ENCODE results near the gene UPK2.
A peak's percentile ranks its signal among the peaks of the same experiment; 100 is the strongest.

The UPK2 gene

DNA sequence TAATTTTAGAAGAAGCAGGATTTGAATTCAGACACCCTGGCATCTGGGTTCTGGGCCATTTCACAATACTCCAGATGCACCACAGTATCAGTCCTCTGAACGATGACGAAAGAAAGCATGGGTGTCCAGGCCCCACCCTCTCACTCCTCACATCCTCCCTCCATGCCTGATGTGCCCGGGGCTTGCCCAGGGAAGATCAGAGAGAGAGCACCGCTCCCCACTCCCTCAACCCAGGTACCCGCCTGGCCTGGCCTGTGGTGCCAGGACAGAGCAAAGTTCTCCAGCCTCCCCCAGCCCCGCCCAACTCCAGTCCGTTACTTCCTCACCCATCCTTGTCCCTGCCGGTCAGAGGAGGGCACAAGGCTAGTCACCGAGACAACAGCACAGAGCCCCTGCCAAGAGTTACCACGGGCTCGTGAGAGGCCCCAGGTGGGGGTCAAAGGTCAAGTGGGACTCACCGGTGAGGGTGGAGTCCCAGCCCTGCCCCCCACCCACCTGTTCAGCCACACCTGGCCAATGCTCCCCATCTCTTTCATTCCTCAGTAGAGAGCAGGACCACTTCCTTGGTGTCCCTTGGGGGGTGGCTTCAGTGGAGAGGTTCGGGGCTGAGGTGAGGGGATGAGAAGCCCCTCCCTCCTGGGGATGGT lies 38.5 kb upstream of the UPK2 start:
- DNase-seq (ENCODE audit: low spot score) (peak; percentile 60), FAIRE-seq (peak; percentile 18)

DNA sequence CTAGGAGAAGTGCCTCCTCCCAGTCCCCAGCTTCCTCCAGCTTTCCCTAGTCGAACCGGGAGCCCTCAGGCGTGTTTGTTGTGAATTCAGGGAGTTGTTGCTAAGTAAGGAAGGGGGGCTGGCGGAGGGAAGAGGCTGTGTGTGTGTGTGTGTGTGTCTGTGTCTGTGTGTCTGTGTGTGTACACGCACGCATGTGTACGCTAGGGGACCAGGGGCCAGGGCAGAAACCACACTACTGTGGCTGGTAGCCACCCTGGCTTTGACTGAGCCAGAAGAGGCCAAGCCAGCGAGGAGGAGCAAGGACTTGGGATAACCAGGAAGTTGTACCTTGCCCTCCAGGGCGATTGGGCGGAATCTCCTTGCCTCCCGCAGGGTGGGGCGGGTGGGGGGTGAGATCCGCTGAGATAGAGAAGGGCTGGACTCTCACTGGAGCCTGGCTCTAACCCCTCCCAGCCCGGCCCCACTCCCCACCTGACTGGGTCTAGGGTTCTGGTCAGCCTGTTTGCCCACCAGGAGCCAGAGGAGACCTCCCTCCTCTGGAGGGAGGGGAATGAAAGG lies 37.9 kb upstream of the UPK2 start:
- peak; percentile 14 for FAIRE-seq
- peak; percentile 88 for DNase-seq (ENCODE audit: low spot score)

DNA sequence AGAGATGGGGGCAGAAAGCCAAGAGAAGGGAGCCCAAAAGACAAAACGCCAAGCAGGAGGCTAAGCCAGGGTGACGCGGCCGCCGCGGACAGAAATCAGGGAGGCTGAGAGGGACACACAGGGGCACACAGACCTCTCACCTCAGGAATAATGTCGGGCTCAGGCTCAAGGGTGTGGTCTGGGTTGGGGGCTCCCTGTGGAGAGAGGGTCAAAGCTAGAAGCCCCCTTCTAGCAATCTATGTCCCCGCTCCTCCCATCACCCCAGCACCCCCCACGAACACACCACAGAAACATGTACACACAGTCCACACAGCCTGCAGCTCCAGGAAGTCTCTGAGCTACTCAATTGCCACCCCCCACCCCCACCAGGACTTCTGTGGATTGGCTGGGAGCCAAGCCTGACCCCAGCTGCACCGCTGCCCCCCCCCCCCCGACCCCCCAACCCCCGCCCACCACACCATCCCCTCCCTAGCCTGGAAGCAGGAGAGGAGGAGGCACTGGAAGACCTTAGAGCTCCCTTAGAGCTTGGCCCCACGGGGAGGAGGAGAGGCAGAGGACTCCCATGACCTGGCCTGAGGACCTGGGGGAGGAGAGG lies 37.3 kb upstream of the UPK2 start:
- FAIRE-seq (no peak), DNase-seq (ENCODE audit: low spot score) (peak; percentile 69)

DNA sequence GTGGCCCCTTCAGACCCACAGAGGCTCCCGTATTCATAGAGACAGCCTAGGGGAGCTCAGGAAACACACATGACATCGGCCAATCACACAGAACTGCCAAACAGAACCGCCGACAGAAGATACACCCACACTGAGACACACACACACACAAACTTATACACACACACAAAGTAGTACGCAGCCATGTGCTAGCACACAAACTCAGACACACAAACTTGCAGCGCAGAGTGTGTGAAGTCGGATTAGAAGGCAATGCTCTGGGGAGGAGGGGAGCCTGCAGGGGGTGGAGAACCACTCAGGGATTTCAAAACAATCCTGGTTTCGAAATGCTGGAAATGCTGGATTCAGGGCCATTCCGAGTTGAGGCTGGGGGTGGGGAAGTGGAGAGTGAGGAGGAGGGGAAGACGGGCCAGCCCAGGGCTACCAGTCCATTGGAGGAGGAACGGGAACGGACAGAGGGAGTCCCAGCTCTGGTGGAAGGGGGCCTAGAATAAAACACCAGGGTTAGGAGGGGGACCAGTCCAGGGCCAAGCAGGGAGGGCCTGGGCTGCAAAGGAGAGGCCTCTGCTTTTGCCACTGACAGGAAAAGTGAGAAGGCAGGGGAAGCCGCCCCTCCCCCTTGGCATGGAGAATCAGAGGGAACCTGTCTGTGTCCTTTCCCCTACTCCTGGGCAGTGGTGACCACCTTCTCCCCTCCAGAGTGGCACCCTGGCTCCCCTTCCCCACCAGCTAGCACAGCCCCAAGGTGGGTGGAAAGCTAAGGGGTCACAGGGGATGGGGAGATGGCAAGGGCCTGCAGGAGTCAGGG lies 34.8 kb upstream of the UPK2 start:
- no peak for FAIRE-seq
- DNase-seq (ENCODE audit: low spot score): peak; percentile 44

DNA sequence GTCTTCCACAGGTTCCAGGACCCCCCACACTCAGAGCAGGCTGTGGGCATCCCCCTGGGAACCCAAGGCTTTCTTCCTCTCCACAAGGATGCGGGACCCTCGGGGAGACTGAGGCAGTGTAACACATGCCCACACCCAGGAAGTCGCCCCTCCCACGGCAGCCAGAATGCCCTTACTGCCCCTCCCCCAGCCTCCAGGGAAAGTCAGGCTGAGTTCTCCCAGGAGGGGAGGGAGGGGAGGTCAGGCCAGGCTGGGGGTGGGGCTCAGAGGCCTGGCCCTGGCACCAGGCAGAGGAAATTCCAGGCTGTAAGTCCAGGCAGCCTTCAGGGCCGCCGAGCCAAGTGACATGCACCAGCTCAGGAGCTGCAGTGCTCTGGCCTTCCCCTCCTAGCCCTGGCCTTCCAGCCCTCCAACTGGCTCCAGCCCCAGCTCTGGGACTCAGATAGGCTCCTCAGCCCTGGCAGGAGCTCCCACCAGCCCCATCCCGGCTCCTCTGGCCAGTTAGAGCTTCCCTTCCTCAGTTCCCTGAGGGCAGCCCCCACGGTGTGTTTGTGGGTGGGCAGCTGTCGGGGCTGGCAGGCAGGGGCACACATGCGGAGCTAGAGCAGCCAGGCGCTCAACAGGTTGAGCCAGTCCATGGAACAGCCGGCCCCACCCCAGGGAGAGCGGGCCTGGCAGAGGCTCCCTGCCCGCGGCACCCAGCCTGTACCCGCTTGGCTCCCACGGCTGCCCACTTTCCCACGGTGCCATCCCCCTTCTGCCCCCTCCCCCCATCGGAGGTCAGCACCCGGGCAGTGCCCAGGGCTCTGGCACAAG lies 34.0 kb upstream of the UPK2 start:
- DNase-seq (ENCODE audit: low spot score): peak; percentile 84
- FAIRE-seq: no peak

DNA sequence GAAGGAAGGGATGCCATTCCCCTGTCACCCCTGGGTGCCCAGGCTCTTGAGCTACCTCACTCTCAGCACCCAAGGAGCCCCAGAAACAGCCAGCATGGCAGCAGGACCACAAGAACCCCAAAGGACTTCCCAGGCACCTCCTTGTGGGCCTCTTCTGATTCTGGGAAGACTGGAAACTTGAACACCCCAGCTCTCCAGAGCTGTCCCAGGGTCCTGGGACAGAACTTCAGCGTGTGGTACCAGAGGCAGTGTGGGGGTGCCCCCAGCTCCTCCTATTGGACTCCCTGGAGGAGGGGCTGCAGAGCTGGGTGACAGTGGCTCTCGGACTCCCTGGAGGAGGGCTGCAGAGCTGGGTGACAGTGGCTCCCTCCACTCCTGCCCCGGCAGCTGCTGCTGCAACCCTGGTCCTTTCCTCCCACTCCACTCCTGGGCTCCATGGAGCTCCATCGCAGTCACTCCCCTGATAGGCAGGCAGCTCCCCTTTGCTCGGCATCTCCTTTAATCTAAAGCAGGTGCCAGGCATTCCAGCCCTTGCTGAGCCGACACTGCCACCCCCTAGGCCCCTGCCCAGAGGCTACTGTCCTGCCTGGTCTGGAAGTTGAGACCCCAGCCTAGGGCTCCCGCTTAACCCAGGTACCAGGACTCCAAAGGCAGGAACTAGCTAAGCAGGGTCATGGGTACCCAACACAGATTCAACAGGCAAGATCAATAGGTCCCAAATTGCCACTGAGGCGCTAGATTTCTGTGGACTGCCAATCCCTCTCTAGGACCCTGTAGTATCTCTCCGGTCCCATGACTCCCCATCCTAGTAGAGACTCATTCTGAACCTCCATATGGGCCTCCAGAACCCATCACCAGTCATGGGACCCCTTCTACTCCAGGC lies 33.1 kb upstream of the UPK2 start:
- no peak for FAIRE-seq
- DNase-seq (ENCODE audit: low spot score): no peak

DNA sequence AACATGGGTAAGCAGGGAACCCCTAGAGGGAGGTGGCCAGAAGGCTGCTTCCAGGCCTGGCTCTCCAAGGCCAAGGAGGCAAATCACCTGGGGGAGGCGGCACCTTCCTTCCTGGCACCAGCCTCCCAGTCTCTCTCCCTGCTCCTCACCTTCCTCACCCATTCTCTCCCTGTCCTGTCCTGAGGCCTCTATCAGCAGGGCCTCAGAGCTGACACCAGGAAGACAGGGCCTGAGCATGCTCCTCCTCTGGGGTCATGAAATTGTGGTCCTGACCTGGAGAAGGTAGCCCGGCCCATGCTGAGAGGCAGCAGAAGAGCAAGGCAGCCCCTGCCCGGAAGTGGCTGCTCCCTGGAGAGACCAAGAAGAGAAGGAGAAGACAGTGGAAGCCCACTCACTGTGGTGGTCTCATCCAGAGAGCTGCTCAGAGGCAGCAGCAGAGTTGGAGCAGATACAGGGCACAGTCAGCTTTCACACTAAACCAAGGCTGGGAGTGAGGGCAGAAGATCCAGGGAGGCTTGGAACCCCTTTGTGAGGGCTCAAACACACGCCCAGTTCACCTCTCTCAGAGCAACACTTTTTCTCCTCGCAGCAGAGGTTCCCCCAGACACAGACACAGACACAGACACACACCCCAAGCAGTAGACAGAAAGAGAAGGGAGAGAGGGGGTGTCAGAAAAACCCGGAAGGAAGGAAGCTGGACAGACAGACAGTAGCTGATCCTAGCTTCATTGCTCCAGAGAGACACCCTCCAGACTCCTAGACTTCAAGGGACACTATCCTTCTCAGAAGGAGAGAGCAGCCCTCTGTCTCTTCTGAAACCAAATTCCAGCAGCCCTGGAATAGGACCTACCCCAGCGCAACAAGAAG lies 32.1 kb upstream of the UPK2 start:
- DNase-seq (ENCODE audit: low spot score) (no peak), FAIRE-seq (no peak)

DNA sequence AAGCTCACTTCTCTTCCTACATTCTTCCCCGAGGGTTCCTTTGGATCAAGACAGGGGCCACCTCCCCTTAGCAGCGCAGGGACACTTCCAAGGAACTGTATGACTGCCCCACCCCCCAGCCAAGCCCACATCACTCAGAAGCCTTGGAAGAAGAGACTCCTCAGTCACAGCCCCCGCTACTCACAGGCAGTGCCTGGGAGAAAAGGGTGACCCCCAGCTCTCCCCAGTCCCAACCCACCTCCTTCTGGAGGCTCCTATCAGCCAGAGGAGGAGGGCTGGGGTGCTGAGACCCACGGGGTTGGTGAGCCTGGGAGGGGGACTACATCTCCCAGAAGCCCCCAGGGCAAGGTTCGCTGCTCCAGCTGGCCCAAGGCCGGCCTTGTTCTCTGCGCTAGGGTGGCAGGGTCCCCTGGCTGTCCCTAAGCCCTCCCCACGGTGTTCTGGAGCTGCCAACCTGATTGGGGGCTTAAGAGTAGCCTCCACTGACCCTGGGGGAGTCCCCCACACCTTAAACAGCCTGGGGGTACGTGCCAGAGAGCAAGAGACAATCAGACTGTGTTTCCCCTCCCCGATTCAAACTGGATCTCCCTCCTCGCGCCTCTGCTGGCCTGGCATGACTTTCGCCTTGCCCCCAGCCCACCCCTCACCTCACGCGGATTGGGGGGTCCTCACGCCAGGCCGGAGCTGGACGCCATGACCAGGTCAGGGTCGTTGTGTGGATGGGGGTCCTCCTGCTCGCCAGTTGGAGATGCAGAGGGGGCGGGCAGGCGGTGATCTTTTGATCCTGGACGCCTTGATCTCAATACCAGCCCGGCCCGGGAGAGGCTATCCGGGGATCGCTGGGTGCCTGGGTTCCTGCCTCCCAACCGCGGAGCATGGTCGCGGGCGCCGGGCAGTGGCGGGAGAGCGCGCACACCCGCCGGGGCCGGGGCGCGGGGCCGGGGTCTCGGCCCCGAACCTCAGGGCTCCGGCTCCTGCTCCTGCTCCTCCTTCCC lies 31.2 kb upstream of the UPK2 start:
- FAIRE-seq: no peak
- DNase-seq (ENCODE audit: low spot score): no peak

DNA sequence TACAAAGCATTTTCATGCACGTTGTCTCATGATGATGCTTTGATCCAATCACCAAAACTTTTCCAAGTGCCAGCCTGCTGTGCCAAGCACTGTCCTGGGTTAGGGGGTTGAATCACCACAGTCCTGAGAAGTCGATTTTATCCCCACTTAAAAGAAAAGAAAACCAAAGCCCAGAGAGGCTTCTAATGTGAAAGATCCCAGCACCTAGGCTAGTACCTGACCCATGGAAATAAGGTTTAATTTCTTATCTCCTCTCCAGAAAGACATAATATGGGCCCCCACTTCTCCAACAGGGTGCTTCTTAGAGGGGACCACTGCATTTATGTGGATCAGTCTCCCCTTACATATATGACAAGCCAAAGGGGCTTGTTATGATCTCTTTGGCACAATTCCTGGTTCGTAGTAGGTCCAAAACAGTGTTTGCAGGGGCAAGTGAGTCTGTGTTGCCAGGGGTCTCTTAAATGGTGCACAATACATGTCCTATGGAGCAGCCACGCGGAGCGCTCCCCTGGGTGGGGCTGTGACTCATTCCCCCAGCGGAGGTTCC lies 28.5 kb upstream of the UPK2 start:
- no peak for FAIRE-seq
- DNase-seq (ENCODE audit: low spot score): no peak

DNA sequence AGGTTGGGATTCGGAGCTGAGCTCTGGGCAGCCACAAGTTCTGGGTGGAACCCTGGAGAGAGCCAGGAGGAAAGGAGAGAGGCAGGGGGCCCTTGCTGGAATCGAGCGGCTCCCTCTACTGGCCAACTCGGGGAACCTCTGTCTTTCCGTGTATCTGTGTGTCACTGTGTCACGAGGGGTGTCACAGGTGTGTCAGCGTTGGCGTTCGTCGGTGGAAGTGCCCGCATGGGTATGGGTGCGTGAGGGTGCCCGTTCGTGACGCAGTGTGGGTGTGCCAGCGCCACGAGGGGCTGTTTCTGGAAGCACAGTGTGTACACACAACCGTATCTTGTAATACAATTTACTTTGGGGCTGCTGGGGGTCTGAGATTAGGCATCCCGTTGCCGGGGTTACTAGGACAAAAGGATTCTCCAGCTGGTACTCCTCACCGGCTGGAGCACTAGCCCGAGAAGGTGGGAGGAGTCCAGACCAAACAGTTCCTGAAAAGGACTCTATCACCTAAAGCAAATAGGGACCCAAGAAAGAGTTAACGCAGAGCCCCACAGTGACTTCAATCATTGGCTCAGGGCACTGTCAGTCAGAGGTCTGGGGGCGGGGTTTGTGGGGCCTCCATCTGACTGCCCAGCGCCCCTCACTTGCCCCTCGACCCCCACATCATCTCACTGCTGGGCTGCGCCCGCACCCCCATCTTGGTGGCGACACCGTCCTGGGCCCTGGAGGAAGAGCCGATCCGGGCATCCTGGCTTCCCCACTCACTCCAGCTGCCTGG lies 27.8 kb upstream of the UPK2 start:
- FAIRE-seq (peak; percentile 75), DNase-seq (ENCODE audit: low spot score) (peak; percentile 87)

DNA sequence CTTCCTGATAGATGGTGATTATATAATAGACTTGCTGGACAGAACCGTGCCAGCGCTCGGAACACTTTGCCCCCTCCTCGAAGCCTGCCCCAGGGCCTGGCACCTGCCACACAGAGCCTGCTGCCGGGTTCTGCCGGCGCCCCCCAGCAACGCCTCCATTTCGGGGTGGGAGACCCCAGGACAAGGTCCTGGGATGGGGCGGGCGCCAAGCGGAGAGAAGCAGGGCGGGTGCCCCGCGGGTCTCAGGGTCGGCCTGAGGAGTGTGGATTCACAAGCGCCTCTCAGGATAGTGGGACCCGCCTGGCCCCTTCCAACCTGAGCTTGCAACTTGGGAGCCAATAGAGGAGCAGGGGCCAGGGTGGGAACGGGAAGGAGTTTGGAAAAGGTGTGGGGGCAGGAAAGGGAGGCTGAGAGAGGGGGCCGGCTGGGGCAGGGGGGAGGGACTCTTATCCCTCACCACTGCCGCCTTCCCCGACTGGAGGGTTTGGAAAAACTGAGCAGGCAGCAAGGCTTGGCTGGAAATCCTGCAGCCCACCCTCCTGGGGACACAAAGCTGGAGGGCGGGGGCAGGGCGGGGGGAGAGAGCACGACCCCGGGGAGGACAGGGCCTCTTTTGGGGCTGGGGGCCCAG lies 27.1 kb upstream of the UPK2 start:
- DNase-seq (ENCODE audit: low spot score) (no peak), FAIRE-seq (no peak)

DNA sequence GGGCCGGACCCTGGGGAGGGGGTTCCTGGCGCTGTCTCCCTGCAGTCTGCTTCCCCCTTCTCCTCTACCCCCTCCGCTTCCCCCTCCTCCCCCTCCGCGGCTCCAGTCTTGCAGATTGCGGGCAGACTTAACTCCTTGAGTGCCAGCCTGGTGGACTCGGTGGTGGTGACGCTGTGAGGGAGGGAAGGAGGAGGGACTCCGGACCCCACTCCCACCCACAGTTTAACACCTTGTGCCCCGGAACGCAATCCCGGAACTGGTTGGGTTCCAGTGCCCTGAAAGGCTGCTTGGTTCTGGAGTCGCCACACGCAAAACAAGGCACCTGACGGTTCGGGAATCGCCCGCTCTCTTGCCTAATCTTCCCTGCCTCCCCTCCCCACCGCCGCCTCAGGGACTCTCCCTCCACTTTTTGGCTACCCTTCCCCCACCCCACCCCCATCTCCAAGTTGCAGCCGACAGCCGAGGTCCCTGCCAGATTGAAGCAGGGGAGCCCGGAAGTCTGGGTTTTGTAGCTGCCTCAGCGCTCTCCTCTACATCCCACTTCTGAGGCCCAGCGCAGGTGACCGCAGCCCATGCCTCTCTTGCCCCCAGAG lies 26.5 kb upstream of the UPK2 start:
- DNase-seq (ENCODE audit: low spot score): peak; percentile 54
- no peak for FAIRE-seq

DNA sequence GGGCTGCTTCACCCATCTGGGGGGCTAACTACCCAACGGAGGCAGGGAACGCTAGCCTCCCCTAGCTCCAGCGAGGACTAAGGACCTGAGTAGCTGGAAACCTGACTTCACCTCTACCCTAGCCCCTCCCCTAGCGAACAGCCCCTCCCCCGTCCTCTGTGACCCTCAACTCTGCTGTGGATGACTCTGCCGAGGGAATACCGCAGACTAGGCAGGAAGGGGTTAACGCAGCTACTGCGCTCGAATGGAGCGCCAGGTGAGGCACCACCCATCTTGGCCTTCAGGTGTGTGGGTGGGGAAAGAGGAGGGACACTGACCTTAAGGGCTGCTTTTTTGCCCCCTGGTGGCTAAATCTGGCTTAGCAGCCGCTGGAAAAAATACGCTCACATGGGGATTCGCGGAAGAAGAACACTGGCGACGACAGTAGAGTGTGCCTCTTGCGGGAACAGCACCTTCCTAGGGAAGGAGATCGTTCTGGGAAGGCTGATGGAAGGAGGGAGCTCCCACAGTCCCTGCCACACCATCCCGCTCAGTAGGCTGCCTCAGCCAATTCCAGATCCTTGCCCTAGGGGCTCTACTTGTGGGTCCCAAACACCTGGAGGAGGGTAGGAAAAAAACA lies 25.9 kb upstream of the UPK2 start:
- FAIRE-seq: peak; percentile 41
- peak; percentile 55 for DNase-seq (ENCODE audit: low spot score)

DNA sequence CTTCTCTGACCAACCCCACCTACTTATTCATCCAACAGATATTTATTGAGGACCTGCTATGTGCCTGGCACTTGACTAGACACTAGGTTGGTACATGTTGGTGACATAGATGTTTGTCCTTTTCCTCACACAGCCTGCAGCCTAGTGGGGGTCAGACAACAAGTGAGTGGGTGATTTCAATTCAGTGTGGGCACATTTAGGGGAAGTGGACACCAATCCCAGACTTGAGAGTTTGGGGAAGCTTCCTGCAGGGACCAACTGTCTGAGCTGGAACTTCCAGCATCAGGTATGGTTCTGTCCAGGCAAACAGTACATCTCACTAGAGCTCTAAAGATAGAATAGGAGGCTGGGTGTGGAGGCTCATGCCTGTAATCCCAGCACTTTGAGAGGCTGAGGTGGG lies 24.5 kb upstream of the UPK2 start:
- DNase-seq (ENCODE audit: low spot score): no peak
- no peak for FAIRE-seq

DNA sequence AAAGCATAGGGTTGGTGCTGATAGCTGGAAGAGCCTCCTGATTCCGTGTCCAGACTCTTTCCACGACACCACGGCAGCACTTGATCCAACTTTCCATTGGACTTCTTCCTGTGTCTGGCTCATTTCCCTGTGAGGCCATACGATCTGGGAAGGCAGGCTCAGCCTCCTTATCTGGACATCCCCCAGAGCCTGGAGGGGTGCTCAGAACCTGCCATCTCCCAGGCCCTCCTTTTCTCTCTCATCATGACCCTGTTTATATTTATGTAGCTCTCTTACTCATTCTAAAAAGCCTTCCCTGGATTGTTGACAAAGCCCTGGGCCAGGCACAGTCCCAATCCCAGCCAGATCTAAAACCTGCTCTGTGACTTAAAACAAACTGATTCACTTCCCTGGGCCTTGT lies 22.6 kb upstream of the UPK2 start:
- no peak for FAIRE-seq
- DNase-seq (ENCODE audit: low spot score): no peak

DNA sequence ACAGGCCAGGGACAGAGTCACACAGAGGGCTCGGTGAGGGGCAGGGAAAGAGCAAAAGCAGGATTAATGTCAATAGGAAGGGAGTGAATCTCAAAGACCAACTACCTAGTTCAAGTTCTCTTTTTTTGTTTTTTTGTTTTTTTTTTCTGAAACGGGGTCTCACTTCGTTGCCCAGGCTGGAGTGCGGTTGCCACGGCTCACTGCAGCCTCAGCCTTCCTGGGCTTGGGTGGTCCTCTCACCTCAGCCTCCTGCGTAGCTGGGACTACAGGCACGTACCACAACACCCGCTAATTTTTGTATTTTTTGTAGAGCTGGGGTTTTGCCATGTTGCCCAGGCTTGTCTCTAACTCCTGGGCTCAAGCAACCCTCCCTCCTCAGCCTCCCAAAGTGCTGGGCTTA lies 20.7 kb upstream of the UPK2 start:
- no peak for FAIRE-seq
- DNase-seq (ENCODE audit: low spot score): no peak

Measured in RCC 7860 (cell line).